ENCODE results near the gene COPS3.
"Not testable (repeated sequence)": the region's sequence is repeated elsewhere in the genome, so short reads cannot be mapped to it uniquely, and the experiment has no call there.

The COPS3 gene

DNA sequence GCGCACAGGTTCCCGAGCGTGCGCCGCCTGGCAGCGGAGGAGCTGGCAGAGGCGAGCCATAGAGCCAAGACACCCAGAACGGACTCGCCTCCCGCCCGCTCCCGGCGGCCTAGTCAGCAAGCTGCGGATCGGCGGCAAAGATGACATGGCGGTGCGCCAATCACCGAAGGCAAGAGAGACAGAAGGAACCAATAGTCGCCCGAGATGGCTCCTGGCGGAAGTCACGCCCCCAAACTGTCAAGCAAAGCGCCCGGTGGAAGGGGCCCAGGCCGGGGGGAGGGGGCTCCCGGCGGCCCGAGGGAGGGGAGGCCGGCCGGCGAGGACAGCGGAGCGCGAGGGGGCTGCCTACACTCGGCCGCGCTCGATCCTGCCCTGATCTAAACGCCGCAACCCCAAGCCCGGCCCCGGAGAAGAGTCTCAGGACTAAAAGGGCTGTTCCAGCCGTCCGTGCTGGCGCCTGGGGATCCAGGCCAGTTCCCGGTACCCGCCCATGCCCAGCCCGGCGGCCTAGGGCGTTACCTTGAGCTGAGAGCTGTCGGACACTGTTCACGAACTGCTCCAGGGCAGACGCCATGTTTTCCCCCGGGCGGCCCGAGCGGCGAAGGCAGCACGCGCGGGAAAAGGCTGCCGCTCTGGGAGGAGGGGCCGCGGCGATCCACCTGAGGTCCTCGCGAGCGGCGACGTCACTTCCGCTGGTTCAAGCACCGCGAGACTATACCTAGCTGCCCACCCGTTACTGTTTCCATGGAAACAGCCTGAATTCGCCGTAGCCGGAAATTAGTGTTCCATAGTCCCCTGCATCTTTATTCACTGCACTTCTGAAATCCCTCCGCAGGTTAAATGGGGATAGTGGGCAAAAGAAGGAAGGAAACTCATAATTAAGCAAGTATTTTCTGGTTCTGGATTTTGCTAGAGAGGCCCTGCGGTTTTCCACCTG is at the start of gene COPS3:
Gene COPS3 (minus strand): TSS at position 634 of the 937 bp plus-strand sequence. CDS start 60 bp downstream, at position 574.
- DNase-seq, result peak; percentile 98

DNA sequence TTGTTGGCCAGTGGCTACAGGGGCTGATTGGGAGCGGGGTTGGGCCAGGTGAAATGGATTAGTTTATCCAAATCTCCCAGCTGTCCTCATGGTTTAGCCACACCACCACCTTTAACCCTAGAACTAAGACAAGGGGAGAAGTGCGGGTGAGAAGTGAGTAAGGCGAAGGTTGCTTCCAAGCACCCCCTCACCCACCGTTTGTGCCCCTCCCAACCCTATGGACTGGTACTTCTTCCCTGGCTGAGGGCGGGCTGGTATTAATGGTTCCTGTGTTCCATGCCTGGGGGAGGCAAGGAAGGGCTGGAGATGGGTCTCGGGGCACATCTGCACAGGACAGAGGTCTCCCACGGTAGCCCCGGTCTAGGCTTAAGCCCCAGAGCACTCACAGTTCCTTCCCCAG is 47.2 kb upstream of the COPS3 start:
- no peak for DNase-seq

DNA sequence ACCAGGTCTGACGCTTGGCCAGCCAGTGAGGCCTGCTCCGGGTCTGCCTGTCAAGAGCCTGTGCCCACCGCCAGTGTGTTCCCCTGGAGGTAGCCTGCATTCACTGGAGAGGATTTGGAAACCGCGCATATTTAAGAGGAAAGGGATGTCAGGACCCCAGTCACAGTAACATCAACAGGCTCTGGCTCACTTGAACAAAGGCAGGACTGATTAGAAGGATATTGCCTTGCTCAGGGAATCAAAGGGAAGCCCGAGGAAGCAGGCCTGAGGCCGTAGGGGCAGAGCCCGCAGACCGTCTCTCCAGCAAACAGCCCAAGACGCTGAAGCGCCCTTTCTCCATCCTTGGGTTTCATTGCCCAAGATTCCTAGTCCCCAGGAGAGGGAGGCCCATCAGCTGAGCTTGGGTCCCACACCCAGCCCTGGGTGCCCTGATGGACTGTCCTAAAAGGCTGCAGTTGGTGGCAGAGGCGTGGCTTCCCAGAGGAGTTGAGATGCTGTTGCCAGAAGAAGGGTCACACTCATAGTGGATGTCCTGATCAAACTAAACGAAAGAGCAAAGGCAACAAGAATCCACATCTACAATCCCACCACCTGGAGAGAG is 45.3 kb upstream of the COPS3 start:
- DNase-seq, result no peak

DNA sequence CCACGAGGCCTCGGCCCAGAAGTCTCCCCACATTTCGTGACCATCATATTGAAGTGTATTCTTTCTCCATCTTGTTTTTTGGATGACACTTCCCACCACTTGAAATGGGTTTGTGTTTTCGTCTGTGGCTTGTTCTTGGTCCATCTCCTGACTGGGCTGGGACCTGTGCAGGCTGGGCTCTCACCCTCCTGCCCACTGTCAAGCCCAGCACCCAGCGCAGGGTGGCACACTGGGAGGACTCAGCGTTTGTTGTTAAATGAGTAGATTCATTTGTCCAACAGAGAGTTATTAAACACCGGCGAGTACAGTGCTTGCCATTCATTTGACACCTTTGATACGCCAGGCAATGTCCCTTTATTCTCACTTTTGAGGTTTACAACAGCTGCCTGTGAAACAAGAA is 44.8 kb upstream of the COPS3 start:
- no peak for DNase-seq

DNA sequence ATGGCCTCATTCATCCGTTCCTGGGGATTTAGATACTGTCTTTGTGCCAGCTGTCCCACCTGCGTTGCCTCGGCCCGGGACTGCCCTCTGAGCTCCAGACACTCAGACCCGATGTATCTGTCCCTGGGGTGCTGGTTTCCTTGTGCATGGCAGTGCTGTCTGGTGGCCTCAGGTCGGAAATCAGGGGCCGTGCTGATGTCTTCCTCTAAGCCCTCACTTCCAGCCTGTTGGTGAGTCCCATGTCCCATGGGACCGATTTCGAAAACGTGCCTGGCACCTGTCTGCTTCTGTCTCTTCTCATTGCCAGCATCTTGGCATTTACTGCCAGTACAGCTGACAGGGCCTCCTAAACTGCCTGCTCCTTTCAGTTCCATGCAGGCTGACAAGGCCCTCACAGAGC is 44.2 kb upstream of the COPS3 start:
- no peak for DNase-seq

DNA sequence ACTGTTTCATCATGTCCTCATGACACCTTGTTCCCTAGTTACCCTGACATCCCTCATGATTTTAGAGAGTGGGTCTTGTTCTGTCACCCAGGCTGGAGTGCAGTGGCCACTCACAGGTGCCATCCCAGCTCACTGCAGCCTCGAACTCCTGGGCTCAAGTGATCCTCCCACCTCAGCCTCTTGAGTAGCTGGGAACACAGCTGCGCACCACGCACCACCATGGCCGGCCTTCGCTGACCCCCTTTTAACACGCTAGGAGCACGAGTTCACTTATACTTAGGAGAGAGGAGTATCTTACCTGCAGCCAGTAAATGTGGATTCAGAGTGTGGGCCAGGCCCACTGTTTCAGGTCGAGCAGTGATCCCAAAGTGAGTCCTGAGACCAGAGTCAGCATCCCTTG is 43.6 kb upstream of the COPS3 start:
- DNase-seq, result no peak

DNA sequence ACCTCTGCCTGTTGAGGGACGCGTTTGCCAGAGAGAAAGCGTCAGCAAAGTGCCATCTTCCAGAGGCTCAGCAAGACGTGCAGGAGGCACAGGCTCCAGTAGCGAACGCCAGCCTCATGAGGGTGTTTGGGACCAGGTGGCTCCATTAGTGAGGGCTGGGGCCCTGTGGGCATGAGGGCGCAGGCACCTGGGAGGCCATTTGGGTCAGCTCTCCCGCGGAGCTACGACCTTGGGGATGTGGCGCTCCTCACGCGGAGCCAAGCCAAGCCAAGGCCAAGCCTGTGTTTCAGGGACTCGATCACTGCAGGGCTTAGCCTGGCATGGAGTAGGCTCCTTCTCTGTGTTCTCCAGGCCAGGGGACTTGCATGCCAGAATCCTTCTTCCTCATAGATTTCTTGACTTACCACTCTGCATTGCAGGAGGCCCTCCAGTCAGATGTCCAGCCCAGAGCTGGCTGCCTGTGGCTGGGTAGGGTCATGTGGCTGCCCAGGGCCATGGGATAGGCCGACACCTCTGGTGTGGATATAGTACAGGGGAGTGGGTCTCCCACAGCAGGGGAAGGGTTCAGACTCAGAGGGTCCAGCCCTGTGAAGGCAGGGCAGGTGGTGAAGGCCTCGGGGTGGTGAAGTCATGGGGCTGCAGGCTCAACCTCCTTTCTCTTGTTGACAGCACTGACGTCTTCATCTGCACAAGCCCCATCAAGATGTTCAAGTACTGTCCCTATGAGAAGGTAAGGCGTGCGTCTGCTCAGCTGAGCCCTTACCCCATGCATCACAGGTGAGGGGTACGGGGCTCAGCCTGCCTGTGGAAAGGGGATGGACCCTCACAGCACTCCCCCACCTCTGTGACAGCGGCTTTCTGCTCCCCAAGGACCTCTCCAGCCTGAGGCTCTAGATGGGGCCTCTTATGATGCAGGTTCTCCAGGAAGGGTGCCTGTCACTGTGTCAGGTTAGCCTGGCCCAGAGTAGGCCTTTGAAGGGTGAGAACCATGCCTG is 41.8 kb upstream of the COPS3 start:
- no peak for DNase-seq

DNA sequence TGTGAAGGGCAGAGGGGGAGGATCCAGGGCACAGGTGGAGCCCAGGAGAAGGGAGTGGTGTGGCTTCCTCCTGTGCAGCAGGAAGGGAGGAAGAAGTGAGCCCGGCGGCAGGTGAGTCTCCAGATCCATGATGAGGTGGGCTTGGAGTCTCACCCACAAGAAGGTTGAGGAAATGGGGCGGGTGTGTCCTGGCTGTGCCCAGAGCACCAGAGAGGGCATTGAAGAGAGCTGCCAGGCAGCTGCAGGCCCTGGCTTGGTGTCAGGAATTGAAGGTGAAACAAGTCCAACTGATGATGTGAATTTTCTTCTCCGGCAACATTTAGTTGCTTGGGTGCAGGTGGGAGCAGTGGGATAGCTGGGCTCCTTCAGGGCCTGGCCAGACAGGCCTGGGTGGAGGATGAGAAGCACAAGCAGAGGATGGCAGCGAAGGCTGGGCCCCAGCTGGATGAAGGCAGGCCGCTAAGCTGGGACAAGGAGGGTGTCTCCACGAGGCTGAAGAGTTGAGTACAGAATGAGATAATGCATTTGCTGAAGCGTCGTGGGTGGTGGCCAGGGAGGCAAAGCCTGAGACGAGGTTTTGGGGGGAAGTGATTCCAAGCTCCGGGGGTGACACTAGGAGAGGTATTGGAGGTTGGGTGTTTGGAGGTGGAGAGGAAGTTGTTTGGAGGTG is 40.4 kb upstream of the COPS3 start:
- no peak for DNase-seq

DNA sequence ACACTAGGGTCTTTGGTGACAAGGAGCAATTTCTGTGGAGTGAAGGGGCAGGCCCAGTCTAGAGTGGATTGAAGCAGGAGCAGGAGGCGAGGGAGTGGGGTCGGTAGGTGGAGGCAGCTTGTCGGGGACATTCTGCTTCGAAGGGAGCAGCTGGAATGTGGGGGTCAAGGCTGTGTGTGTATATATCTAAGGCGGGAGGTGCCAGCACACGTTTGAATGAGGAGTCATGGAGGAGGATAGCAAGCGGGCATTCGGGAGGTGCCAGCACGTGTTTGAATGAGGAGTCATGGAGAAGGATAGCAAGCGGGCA is 39.8 kb upstream of the COPS3 start:
- no peak for DNase-seq

DNA sequence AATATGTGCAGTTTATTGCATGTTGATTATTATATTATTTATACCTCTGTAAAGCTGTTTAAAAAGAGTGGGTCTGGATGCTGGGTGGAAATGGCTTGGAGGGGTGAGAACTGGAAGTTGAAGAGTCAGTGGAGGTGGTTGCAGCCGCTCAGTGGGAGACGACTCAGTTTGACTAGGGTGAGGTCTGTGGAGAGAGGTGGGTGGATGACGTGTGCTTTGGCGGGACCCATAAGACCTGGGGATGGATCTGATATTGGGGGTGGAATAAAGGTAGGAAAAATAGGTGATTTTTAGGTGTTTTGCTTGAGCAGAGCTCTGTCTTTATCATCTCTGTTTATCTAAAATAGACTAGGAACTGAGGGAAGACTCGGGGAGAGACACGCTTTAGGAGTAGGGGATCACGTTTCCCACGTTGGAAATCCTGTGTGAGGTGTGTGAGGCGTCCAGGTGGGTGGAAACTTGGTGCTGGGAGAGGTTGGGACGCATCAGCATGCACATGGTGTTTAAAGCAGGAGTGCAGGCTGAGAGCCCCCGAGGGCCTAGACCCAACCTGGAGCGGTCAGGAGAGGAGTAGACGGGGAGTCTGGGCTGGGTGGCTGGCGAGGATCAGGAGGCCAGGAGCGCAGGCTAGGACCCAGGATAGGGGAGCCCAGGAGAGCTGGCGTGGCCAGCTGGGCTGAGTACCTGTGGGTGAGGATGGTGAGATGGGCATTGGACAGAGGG is 39.3 kb upstream of the COPS3 start:
- no peak for DNase-seq

DNA sequence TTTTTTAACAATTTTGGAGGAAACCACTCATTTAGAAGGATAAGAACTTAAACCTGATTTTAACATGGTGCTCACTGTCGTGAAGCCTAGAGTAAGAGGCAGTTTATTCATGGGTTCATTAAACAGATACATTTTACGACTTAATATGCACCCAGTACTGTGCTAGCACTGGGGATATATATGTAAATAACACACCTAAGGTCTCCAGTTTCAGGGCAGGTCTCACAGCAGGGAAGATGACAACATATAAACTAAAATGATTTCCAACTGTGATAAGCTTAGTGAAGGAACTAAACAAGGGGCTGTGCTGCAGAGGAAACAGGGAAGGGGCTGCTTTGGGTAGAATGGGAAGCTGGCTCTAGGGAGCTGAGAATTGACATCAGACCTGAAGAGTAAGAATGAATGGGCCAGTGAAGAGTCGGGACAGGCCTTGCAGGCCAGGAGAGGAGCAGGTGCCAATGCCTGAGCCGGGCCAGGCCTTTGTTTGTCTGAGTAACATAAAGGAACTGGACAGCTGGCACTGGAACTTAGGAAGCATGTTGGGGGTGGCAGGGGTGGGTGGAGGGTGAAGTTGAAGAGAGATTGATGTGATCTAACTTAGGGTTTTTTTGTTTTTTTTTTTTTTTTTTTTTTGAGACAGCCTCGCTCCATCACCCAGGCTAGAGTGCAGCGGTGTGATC is 34.2 kb upstream of the COPS3 start:
- no peak for DNase-seq

DNA sequence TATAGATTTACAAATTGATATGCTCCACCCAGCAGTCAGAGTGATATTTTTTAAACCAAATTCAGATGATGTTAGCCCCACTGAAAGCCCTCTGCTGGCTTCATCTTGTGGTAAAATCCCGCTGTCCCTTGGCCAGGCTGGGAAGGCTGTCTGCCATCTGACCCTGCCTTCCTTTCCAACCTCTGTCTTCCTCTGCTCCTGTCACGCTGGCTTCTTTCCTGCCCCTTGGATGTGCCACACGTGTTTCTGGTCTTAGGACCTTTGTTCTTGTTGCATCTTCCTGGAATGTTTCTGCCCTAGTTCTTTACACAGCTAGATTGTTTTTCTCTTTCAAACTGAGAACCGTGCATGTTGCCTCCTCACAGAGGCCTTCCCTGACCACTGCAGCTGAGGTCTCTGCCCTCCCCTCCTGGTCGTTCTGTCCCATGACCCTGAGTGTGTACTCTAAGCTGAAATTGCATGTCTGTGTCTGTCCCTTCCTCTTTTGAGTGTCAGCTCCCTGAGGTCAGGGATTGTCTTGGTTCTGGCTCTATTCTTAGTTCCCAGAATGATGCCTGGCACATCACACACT is 33.5 kb upstream of the COPS3 start:
- no peak for DNase-seq

DNA sequence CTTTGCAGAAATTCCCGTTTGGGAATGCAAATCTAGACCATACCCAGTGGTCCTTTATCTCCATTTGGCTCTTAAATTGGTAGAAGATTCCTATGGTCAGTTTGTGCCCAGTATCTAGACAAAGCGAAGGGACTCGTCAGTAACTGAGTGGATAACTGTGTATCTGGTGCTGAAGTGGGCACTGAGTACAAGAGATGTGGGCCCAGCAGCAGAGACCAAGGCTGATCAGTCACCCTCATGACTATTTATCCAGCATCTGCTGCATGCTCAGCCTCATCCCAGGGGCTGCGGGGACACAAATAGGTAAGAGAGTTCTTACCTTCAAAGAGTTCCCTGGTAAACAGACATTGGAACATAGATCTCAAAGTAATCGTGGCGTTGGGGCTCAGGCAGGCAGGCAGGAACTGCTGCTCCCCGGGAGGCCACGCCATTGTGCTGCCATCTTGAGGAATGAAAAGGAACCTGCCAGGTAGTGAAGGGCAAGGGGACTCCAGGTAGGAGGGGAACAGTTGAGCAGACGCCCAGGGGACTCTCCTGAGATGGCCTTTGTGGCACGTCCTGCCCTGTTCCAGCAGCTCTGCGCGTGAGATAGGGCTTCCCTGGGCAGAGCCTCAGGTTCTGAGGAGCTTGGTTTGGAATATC is 32.4 kb upstream of the COPS3 start:
- DNase-seq, result peak; percentile 68

DNA sequence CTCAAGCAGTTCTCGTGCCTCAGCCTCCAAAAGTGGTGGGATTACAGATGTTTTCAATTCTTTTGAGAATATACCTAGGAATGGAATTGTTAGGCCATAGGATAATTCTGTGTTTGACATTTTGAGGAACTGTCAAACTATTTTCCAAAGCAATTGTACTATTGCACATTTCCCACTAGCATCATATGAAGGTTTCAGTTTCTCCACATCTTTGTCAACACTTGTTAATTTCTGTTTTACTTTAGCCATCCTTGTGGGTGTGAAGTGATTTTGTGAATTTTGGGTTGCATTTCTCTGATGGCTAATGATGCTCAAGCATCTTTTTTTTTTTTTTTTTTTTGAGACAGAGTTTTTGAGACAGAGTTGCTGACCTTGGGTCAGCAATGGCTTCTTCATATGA is 28.3 kb upstream of the COPS3 start:
- DNase-seq, result no peak

DNA sequence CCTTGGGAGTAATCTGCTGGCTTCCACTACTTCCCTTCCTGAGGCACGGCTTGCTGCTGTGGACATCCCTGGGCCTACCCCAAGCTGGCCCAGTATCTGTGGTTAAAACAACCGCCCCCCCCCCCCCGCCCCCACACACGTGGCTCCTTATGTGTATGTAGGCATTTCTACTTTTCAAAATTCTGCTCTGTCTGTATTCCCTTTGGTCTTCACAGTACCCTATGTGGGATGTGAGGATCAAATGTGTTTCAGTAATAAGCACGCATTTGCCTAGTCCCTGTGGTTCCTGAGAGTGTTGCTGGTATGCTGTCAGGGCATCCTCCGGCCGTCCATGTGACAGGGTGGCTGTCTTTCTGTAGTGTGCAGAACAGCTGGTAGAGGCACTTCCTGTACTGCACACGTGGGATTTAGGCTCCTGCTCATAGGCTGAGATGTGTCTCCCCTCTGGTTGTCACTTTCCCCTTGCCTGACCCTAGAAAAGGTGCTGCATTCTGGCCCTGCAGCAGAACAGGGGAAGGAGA is 24.3 kb upstream of the COPS3 start:
- peak; percentile 96 for DNase-seq

DNA sequence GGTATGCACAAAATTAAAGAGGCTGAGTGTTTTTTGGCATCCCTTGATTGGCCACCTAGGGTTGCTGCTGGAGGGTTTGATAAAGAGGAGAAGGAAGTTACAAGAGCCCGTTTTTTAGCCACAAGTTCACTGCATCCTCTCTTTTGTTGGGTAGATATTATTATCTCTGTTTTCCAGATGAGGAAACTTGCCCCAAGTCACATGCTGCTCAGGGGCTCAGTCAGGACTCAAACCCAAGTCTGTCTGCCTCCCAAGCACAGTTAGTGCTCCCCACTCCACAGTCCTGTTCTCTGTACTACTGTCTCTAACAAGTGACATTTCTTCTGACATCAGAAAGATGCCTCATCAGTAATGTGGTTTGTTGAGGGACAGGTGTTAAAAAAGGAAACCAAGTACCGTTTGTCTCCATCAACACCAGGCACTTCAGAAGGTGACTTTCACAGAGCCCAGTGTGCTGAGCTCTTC is 23.5 kb upstream of the COPS3 start:
- DNase-seq, result peak; percentile 99

DNA sequence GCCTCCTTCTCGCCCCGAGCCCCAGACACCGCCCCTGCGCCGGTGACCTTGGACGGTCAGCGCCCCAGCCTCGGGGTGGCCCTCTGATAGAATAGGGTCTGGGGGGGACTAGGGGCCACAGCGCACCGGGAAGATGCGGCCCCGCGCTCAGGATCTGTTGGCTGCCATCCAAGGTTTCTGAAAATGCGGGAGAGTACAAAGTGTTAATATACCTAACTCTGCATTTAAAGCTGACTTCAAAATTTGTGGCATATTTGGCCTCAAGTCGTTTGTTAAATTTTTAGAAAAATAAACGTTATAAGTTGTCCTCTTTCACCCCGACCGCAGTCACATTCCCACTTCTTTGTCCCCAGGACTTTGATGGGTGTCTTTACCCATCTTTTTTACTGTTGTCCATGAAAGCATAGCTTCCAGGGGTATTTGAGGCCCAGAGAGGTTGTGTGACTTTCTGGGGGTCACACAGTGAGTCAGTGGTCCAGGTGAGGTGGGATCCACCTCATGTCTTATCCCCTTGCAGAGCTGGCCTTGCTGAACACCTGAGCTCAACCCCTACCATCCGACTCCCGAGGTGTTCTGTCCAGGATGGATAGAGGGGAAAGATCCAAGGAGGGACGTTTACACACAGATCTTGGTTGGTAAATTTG is 22.9 kb upstream of the COPS3 start:
- no peak for DNase-seq

DNA sequence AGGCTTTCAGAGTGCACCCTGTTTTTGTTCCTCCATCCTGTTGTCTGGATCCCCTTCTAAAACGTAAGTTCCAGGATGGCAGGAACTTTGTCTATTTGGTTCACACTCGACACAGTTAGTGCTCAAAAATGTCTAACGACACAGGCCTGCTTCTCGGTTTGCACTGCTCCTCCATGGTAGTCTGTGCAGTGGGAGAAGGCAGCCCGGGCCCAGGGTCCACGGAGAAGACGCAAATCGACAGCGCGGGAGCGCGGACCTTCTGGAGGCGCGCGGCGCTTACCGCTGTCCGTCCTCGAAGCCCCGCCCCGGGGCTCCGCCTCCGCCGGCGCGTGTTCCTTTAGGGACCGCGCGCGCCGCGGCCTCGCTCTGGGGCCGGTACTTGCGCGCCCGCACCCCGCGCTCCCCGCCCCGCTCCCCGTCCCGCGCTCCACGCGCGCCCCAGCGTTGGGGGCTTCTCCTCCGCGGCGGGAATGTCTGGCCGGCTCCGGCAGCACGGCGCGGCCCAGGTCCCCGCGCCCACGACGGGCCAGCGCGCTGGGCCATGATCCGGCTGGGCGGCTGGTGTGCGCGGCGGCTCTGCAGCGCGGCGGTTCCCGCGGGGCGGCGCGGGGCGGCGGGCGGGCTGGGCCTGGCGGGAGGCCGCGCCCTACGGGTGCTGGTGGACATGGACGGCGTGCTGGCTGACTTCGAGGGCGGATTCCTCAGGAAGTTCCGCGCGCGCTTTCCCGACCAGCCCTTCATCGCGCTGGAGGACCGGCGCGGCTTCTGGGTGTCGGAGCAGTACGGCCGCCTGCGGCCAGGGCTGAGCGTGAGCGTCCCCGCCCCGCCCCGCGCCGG is 22.2 kb upstream of the COPS3 start, which contains the start of gene NT5M:
Gene NT5M (plus strand): TSS at position 364 of the 837 bp plus-strand sequence. CDS start 178 bp downstream, at position 542.
- peak; percentile 88 for DNase-seq

DNA sequence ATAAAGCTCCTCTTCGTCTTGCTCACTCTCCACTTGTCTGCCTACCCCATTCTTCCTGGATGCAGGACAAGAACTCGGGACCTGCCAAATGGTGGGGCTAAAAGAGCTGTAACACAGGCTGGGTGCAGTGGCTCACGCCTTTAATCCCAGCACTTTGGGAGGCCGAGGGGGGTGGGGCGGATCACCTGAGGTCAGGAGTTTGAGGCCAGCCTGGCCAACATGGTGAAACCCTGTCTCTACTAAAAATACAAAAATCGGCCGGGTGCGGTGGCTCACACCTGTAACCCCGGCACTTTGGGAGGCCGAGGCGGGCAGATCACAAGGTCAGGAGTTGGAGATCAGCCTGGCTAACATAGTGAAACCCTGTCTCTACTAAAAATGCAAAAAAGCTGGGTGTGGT is 20.6 kb upstream of the COPS3 start:
- not testable (repeated sequence) for DNase-seq

Data from hematopoietic multipotent progenitor cell treated with erythropoietin and hydrocortisone succinate and interleukin-3 and kit ligand, for 8 days (in vitro differentiated cells).